ENCODE results near the gene ATF7IP.

GRCh38 chr12:14390870-14391530 lies 25.5 kb downstream of the ATF7IP start:
- TF ChIP-seq OSR1 (CRISPR knock-in tag; IDR thresholded peaks at IDR 0.05) (no peak), ZFP30 (CRISPR knock-in tag; IDR thresholded peaks at IDR 0.05) (no peak), ZNF565 (CRISPR knock-in tag; conservative IDR thresholded peaks at IDR 0.05; ENCODE audit: low read depth) (no peak), TOX (CRISPR knock-in tag; IDR thresholded peaks at IDR 0.05; ENCODE audit: borderline replicate concordance) (no peak), ISL1 (CRISPR knock-in tag; IDR thresholded peaks at IDR 0.05) (no peak), ZNF8 (CRISPR knock-in tag; IDR thresholded peaks at IDR 0.05) (no peak), CSDC2 (CRISPR knock-in tag; IDR thresholded peaks at IDR 0.05) (no peak)

Measured in SK-N-SH treated with all-trans-retinoic acid at 6 μM for 48 hours (cell line).